ENCODE results near the gene G3BP2. TPM values are rescaled to one million over a fixed set of nuclear protein-coding genes. Genes with fewer than 3 reads are reported as not detected.
"Not testable (repeated sequence)": the region's sequence is repeated elsewhere in the genome, so short reads cannot be mapped to it uniquely, and the experiment has no call there.

G3BP2 gene
- total and polyA plus RNA-seq, 2 donors from 2014 or later: 31.4 to 111 TPM

DNA sequence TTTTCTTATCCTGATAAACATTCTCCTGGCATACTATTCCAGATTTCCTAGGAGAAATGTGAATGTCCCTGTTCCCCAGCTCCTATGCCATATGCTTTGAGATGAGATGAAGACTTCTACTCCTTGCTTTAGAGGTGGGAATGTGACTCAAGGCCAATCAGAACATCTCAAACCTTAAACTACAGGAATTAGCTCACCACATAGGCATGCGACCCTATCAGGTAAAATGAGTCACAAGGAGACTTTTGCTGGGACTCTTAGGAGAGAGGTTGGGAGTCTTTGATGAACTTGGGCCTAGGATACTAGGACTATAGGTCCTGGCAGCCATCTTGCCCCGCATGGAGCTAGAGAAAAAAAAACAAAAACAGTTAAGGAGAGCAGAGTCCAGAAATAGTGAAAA lies 45.3 kb upstream of the G3BP2 start:
- Histone ChIP-seq H3K9me3 (ENCODE audit: control insufficient read depth in 2 of 3, insufficient read depth in 1 of 3, low read length in 3 of 3) (no peaks in the 10 kb centered on the region), H3K27me3 (ENCODE audit: control insufficient read depth, insufficient read depth, low read length) (no peaks in the 10 kb centered on the region), H3K4me1 (ENCODE audit: control insufficient read depth in 2 of 3, insufficient read depth in 2 of 3, low read depth in 1 of 3, low read length in 3 of 3) (peaks cover 4 to 9% (median 8%) of the 10 kb centered on the region in 3 donors), H3K27ac (ENCODE audit: low read depth in 2 of 2, low read length in 2 of 2) (no peak overlapping the region), H3K36me3 (ENCODE audit: control insufficient read depth in 2 of 3, insufficient read depth in 3 of 3, low read length in 3 of 3) (no peaks in the 10 kb centered on the region), H3K9ac (ENCODE audit: low read length in 3 of 3) (no peak overlapping the region), H3K4me3 (ENCODE audit: low read length in 3 of 3) (no peak overlapping the region)
- TF ChIP-seq CTCF (IDR thresholded peaks at IDR 0.05; ENCODE audit: borderline replicate concordance, extremely low read depth, insufficient read depth): no peak
- FAIRE-seq: no peak
- no peak for DNase-seq
- intact Hi-C loops (cut with DNase I): no loop called here

DNA sequence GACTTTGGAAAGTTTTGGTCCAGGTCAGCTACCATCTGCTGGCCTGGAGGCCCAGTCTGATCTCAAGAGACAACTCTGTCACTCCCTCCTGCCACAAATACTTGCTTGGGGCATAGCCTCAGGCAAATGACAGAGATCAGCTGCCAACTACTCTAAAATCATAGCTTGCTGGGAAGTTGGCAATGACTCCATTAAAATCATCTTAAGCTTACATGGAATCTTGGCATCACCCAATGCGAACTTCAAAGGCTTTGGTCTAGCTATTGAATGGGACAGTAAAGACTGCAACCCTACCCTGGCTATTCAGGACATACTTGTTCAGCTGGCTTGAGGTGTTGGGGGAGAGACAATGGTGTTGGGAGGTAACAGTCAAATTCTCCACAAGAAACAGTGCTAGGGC lies 44.2 kb upstream of the G3BP2 start:
- H3K9me3 ChIP-seq (ENCODE audit: control insufficient read depth in 2 of 3, insufficient read depth in 1 of 3, low read length in 3 of 3): no peaks in the 10 kb centered on the region
- DNase-seq: no peak
- H3K27me3 ChIP-seq (ENCODE audit: control insufficient read depth, insufficient read depth, low read length): no peaks in the 10 kb centered on the region
- no peaks in the 10 kb centered on the region for H3K36me3 ChIP-seq (ENCODE audit: control insufficient read depth in 2 of 3, insufficient read depth in 3 of 3, low read length in 3 of 3)
- intact Hi-C loops (cut with DNase I): no loop called here
- no peak overlapping the region for H3K27ac ChIP-seq (ENCODE audit: low read depth in 2 of 2, low read length in 2 of 2)
- H3K9ac ChIP-seq (ENCODE audit: low read length in 3 of 3): no peak overlapping the region
- no peak for TF ChIP-seq CTCF (IDR thresholded peaks at IDR 0.05; ENCODE audit: borderline replicate concordance, extremely low read depth, insufficient read depth)
- no peak overlapping the region for H3K4me3 ChIP-seq (ENCODE audit: low read length in 3 of 3)
- FAIRE-seq: no peak
- H3K4me1 ChIP-seq (ENCODE audit: control insufficient read depth in 2 of 3, insufficient read depth in 2 of 3, low read depth in 1 of 3, low read length in 3 of 3): peaks cover 0 to 4% (median 0%) of the 10 kb centered on the region in 3 donors

DNA sequence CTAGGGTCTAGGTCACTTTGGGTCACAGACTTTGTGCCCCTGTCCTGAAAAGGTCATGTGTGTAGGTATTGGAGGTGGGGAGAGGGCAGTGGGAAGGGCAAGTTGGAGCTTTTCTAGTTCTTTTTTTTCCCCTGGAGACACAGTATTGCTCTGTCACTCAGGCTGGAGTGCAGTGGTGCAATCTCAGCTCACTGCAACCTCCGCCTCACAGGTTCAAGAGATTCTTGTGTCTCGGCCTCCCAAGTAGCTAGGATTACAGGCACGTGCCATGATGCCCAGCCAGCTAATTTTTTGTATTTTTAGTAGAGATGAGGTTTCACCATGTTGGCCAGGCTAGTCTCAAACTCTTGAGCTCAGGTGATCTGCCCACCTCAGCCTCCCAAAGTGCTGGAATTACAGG lies 42.8 kb upstream of the G3BP2 start:
- FAIRE-seq; H3K9ac ChIP-seq (ENCODE audit: low read length in 3 of 3); H3K36me3 ChIP-seq (ENCODE audit: control insufficient read depth in 2 of 3, insufficient read depth in 3 of 3, low read length in 3 of 3); DNase-seq; intact Hi-C loops (cut with DNase I); H3K27ac ChIP-seq (ENCODE audit: low read depth in 2 of 2, low read length in 2 of 2); H3K4me1 ChIP-seq (ENCODE audit: control insufficient read depth in 2 of 3, insufficient read depth in 2 of 3, low read depth in 1 of 3, low read length in 3 of 3); H3K27me3 ChIP-seq (ENCODE audit: control insufficient read depth, insufficient read depth, low read length); H3K9me3 ChIP-seq (ENCODE audit: control insufficient read depth in 2 of 3, insufficient read depth in 1 of 3, low read length in 3 of 3); H3K4me3 ChIP-seq (ENCODE audit: low read length in 3 of 3): not testable (repeated sequence)

DNA sequence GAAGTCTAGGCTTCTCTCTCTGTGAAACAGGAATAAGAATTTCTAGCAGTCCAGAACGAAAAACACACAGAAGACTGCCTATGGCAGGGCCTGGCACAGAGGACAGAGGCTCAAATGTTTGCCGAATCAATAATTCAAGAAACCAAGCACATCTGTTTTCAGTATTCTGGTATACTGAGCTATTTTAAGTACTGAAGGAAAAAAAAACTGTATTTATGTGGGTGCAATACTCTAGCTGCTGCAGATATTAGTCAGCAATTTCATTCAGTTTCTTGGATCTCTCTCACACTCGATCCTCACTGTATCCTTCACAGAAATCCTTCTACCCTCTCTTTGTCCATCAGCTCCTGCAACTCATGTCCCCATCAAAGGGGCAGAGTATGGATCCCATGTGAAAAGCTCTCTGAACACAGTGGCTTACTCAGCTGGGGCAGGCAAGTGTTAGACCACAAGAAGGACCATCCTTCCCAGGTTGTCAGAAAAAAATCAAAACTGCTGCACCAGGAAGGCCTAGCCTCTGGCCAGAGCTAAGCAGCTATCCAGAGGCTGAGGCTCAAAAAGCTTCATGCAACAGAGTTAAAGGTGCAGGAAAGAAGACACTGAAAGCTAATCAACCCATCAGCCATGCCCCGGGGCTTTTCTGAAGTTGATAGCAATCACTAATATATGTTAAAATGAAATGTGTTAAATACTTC lies 42.0 kb upstream of the G3BP2 start:
- DNase-seq: no peak
- no peaks in the 10 kb centered on the region for H3K4me1 ChIP-seq (ENCODE audit: control insufficient read depth in 2 of 3, insufficient read depth in 2 of 3, low read depth in 1 of 3, low read length in 3 of 3)
- intact Hi-C loops (cut with DNase I): no loop called here
- TF ChIP-seq CTCF (IDR thresholded peaks at IDR 0.05; ENCODE audit: borderline replicate concordance, extremely low read depth, insufficient read depth): no peak
- no peak overlapping the region for H3K9ac ChIP-seq (ENCODE audit: low read length in 3 of 3)
- H3K4me3 ChIP-seq (ENCODE audit: low read length in 3 of 3): no peak overlapping the region
- FAIRE-seq: no peak
- no peak overlapping the region for H3K27ac ChIP-seq (ENCODE audit: low read depth in 2 of 2, low read length in 2 of 2)
- no peaks in the 10 kb centered on the region for H3K36me3 ChIP-seq (ENCODE audit: control insufficient read depth in 2 of 3, insufficient read depth in 3 of 3, low read length in 3 of 3)
- no peaks in the 10 kb centered on the region for H3K27me3 ChIP-seq (ENCODE audit: control insufficient read depth, insufficient read depth, low read length)
- H3K9me3 ChIP-seq (ENCODE audit: control insufficient read depth in 2 of 3, insufficient read depth in 1 of 3, low read length in 3 of 3): no peaks in the 10 kb centered on the region
